K562 (cell line): ENCODE results near the gene OSBPL7. TPM values are rescaled to one million over a fixed set of nuclear protein-coding genes. Genes with fewer than 3 reads are reported as not detected.
A peak's percentile ranks its signal among the peaks of the same experiment; 100 is the strongest.

Experiments used
- DPF2 ChIP-seq: fragments of 450-650 bp; IDR thresholded peaks from 2 replicates; pipeline ENCODE4 v1.6.1; 2016
- EGR1 ChIP-seq: fragments of 450-650 bp; conservative IDR thresholded peaks from 2 replicates; pipeline ENCODE4 v1.6.1; 2017; ENCODE audit warnings: mild to moderate bottlenecking
- ESRRA ChIP-seq: fragments of 450-650 bp; IDR thresholded peaks from 2 replicates; pipeline ENCODE4 v1.6.1; 2014; ENCODE audit warnings: low read depth, mild to moderate bottlenecking, moderate library complexity, borderline replicate concordance
- HNRNPUL1 ChIP-seq: fragments of 200-400 bp; formaldehyde crosslinking; IDR thresholded peaks from 2 replicates; pipeline ENCODE4 v1.6.1; 2017; ENCODE audit warnings: low read length
- MTA1 ChIP-seq: fragments of 450-650 bp; IDR thresholded peaks from 2 replicates; pipeline ENCODE4 v1.6.1; 2017; ENCODE audit warnings: borderline replicate concordance
- MYC ChIP-seq, 2 experiments: fragments of 250-450 bp in 1 of 2; sonication (Bioruptor Pico) in 1 of 2; IDR thresholded peaks; 2 replicates each; pipeline versions ENCODE4 v1.5.1 to v1.6.1; 2012 to 2021; ENCODE audit warnings: low read depth in 2 of 2, borderline replicate concordance in 1 of 2, improper control_type of control experiment in 1 of 2, low read length in 1 of 2, mild to moderate bottlenecking in 1 of 2, moderate library complexity in 1 of 2
- NFATC3 ChIP-seq: fragments of 450-650 bp; IDR thresholded peaks from 2 replicates; pipeline ENCODE4 v1.6.1; 2017; ENCODE audit warnings: mild to moderate bottlenecking
- NFIX ChIP-seq: fragments of 250-450 bp; sonication (Bioruptor Pico); IDR thresholded peaks from 2 replicates; pipeline ENCODE4 v1.4.0; 2020; ENCODE audit warnings: low read depth, mild to moderate bottlenecking, moderate library complexity
- NR0B1 ChIP-seq: fragments of 450-650 bp; IDR thresholded peaks from one replicate; pipeline ENCODE4 v1.6.1; 2018; ENCODE audit warnings: mild to moderate bottlenecking, moderate library complexity; ENCODE audit not compliant: partially characterized antibody
- POLR2G ChIP-seq: fragments of 200-400 bp; formaldehyde crosslinking; IDR thresholded peaks from 2 replicates; pipeline ENCODE4 v1.6.1; 2017; ENCODE audit warnings: low read depth, mild to moderate bottlenecking, antibody characterized with exemption, low read length, moderate library complexity
- PYGO2 ChIP-seq: fragments of 450-650 bp; IDR thresholded peaks from 2 replicates; pipeline ENCODE4 v1.6.1; 2016; ENCODE audit warnings: mild to moderate bottlenecking, missing genetic modification characterization, moderate library complexity, missing compliant biosample characterization
- SETDB1 ChIP-seq: IDR thresholded peaks from one replicate; pipeline ENCODE4 v1.6.1; 2012; ENCODE audit warnings: low read length, control low read depth, inconsistent platforms
- SPI1 ChIP-seq: IDR thresholded peaks from 2 replicates; pipeline ENCODE4 v1.6.1; 2011; ENCODE audit warnings: low read depth, low read length, control low read depth, borderline replicate concordance
- UBTF ChIP-seq, 2 experiments: IDR thresholded peaks; 2 replicates each; pipeline ENCODE4 v1.6.1; 2012; ENCODE audit warnings: improper control_type of control experiment in 2 of 2, low read depth in 2 of 2, low read length in 2 of 2, borderline replicate concordance in 1 of 2
- VEZF1 ChIP-seq: fragments of 200-800 bp; sonication (Bioruptor generic); IDR thresholded peaks from 2 replicates; pipeline ENCODE4 v1.6.1; 2017; ENCODE audit warnings: missing genetic modification characterization, missing compliant biosample characterization
- ZNF217 ChIP-seq: sonication (generic); formaldehyde crosslinking; IDR thresholded peaks from 2 replicates; pipeline ENCODE4 v1.8.0; 2022; ENCODE audit warnings: mild to moderate bottlenecking, missing genetic modification reagents
- ZNF609 ChIP-seq: sonication (generic); formaldehyde crosslinking; IDR thresholded peaks from 2 replicates; pipeline ENCODE4 v1.8.1; 2023; ENCODE audit warnings: missing genetic modification reagents, mild to moderate bottlenecking, borderline replicate concordance
- polyA plus RNA-seq, 8 experiments: library from polyadenylated mRNA; depleted of rRNA in 4 of 8; stranded (reverse) in 5 of 8; unstranded in 3 of 8; fragments of >200 nt; fragmentation: Nextera tagmentation in 2 of 8; fragmentation: Illumina TruSeq in 1 of 8; extraction: Ambion mirVana in 2 of 8; extraction: Trizol in 1 of 8; gene quantifications; 2 replicates each; pipeline versions ENCODE4 v1.2.1 to v1.2.3, GENCODE V29; 2011 to 2014; ENCODE audit warnings: inconsistent platforms in 1 of 8, missing spikeins in 1 of 8
- total RNA-seq, 7 experiments: library from RNA; depleted of rRNA in 6 of 7; stranded (reverse); fragments of >200 nt in 6 of 7; fragmentation: Illumina TruSeq in 2 of 7; extraction: Trizol in 2 of 7; gene quantifications; 2 replicates each; pipeline versions ENCODE4 v1.2.1 to v1.2.3, GENCODE V29; 2011 to 2021; ENCODE audit warnings: low replicate concordance in 1 of 7
- TF ChIP-seq, protein P1 (sequence below): fragments of 250-450 bp; sonication (Bioruptor Pico); IDR thresholded peaks from 2 replicates; pipeline ENCODE4 v1.6.1; 2021; ENCODE audit warnings: mild to moderate bottlenecking

Gene OSBPL7
- total and polyA plus RNA-seq, 9 of the 15 experiments (the other 6 are each of a cell fraction or from before 2014, with no cell fraction given), result 0.32 to 11.9 (median 5.8) TPM

- TF ChIP-seq NR0B1, result no peak
- peak; percentile 99 for TF ChIP-seq DPF2
- TF ChIP-seq VEZF1, result peak; percentile 94
- no peak for TF ChIP-seq HNRNPUL1
- no peak for TF ChIP-seq NFIX (CRISPR knock-in tag)
- TF ChIP-seq NFATC3, result no peak
- TF ChIP-seq ZNF609 (CRISPR knock-in tag), result no peak
- no peak for TF ChIP-seq UBTF (IDR thresholded peaks at IDR 0.05; ENCODE audit: borderline replicate concordance in 1 of 2, low read depth in 2 of 2, low read length in 2 of 2)
- TF ChIP-seq POLR2G, result peak; percentile 58
- TF ChIP-seq, protein P1, sequence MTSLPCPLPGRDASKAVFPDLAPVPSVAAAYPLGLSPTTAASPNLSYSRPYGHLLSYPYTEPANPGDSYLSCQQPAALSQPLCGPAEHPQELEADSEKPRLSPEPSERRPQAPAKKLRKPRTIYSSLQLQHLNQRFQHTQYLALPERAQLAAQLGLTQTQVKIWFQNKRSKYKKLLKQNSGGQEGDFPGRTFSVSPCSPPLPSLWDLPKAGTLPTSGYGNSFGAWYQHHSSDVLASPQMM, result no peak
- TF ChIP-seq SETDB1, result no peak
- no peak for TF ChIP-seq ZNF217 (CRISPR knock-in tag)
- peak; percentile 67 for TF ChIP-seq MYC (IDR thresholded peaks at IDR 0.05; ENCODE audit: low read depth, low read length)
- TF ChIP-seq MYC (CRISPR knock-in tag; IDR thresholded peaks at IDR 0.05; ENCODE audit: borderline replicate concordance, low read depth), result no peak
- peak; percentile 66 for TF ChIP-seq EGR1
- peak; percentile 84; the same call in 1 of the 2 replicates for TF ChIP-seq ESRRA
- TF ChIP-seq SPI1, result no peak
- TF ChIP-seq MTA1, result peak; percentile 91; the same call in 1 of the 2 replicates
- TF ChIP-seq PYGO2 (tag), result peak; percentile 77
These were observed 45.3 kb upstream of the OSBPL7 start (continued) for GRCh38 chr17:47866941-47867340.
